ENCODE results near the gene EXD3.

Gene EXD3

DNA sequence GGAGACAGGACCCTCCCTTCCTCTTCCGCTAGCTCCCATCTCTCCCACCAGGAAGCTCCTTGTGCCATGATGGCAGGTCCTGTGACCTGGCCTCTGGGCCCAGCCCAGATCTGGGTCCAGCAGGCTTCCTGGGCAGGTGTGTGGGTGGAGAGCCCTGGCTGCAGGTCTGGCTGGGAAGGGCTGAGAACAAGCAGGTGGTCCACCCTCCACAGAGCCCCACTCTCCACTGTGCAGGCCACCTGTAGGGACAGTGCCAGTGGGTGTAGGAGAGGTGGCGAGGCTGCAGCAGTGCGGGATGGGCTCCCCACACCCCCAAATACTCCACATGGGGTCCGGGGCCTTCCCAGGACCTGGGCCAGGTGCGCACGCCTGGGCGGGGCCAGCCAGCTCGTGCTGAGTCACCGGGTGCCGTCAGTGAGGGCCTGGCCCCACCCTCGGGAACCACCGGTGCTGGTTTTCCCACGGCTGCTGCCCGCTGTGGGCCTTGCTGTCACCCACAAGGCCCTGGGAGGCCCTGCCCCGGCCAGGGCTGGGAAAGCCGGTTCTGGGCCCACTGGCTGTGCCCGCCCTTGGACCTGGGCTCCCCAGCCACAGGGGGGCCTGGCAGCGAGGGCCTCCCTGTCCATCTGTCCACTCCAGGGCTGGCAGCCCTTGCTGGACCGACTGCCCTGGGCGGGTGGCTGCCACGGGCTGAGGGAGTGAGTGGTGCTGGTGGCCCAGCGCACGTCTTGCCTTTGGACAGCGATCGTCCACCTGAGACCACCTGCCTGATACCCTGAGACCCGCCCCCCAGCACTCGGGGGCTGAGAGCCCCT is 111.6 kb downstream of the EXD3 start:
- no peaks in the 10 kb centered on the region for H3K36me3 Mint-ChIP-seq
- no peaks in the 10 kb centered on the region for H3K4me1 Mint-ChIP-seq (ENCODE audit: low read depth)
- H3K27ac Mint-ChIP-seq, result no peak overlapping the region
- H3K9me3 Mint-ChIP-seq (ENCODE audit: low read depth), result no peaks in the 10 kb centered on the region
- H3K27me3 Mint-ChIP-seq, result no peaks in the 10 kb centered on the region
- H3K4me3 Mint-ChIP-seq, result no peak overlapping the region

DNA sequence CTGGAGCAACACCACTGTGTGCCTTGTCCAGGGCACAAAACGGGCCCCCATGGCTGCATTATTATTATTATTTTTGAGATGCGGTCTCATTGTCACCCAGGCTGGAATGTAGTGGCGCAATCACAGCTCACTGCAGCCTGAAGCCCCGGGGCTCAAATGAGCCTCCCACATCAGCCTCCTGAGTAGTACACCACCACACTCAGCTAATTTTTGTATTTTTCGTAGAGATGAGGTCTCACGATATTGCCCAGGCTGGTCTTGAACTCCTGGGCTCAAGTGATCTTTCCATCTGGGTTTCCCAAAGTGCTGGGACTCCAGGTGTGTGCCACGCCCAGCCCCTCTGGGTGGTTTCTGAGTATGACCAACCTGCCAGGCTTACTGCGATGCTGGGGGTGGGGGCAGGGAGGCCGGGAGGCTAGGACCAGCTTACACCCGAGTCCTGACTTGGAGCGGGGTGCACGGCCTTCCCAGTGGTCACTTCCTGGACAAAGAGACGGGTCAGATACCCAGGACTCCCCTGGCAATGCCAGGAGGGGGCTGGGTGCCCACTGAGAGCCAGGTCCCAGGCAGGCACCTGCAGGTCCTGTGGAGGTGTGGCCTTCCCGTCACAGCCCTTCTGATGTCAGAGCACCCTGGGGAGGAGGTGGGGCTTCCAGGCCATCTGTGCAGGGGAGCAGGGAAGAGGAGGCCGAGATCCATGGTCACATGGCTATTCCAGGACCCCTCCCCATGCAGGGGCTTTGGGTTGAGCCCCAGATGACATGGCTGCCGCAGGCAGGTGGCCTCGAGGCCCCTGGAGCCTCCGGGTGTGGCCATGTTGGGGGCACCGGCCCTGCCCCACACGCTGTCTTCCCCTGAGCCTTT is 112.5 kb downstream of the EXD3 start:
- no peak overlapping the region for H3K27ac Mint-ChIP-seq

GRCh38 chr9:137309368-137310188 is 113.4 kb downstream of the EXD3 start:
- H3K27me3 Mint-ChIP-seq, result no peaks in the 10 kb centered on the region
- peaks cover 4% of the 10 kb centered on the region for H3K4me1 Mint-ChIP-seq (ENCODE audit: low read depth)
- H3K9me3 Mint-ChIP-seq (ENCODE audit: low read depth), result no peaks in the 10 kb centered on the region
- H3K36me3 Mint-ChIP-seq, result no peaks in the 10 kb centered on the region
- H3K4me3 Mint-ChIP-seq, result no peak overlapping the region
- H3K27ac Mint-ChIP-seq, result no peak overlapping the region

More for the DNA sequence above, 112.5 kb downstream of the EXD3 start:
- Mint-ChIP-seq H3K27me3 (no peaks in the 10 kb centered on the region), H3K4me3 (no peak overlapping the region), H3K4me1 (ENCODE audit: low read depth) (peaks cover 2% of the 10 kb centered on the region), H3K9me3 (ENCODE audit: low read depth) (no peaks in the 10 kb centered on the region), H3K36me3 (no peaks in the 10 kb centered on the region)

DNA sequence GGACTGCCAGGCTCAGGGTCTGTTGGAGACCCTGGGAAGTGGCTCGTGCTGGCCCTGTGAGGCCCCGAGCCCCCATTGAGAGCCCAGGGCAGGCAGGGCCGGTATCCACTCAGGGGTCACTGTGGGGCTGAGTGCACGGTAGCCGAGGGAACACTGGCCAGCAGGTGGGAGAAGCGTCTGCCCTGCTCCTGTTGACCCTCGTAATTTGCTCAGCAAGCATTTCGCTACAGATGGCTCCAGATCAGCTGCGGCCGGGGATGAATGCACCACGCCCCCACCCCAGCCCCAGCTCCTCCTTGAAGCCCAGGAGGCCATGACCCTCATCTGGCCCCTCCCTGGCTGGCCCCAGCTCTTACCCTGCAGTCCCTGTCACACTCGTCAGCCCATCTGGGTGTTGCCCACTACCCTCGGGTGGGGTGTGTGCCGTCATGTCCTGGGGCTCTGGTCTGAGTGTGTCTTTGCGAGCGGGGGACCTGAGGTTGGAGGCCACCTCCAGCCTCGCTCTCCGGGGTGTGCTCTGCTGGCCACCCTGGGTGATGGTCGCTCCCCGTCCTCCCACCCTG is 114.8 kb downstream of the EXD3 start:
- Mint-ChIP-seq H3K4me3 (no peak overlapping the region), H3K27ac (no peak overlapping the region), H3K4me1 (ENCODE audit: low read depth) (peaks cover 6% of the 10 kb centered on the region), H3K36me3 (no peaks in the 10 kb centered on the region), H3K27me3 (no peaks in the 10 kb centered on the region), H3K9me3 (ENCODE audit: low read depth) (no peaks in the 10 kb centered on the region)

DNA sequence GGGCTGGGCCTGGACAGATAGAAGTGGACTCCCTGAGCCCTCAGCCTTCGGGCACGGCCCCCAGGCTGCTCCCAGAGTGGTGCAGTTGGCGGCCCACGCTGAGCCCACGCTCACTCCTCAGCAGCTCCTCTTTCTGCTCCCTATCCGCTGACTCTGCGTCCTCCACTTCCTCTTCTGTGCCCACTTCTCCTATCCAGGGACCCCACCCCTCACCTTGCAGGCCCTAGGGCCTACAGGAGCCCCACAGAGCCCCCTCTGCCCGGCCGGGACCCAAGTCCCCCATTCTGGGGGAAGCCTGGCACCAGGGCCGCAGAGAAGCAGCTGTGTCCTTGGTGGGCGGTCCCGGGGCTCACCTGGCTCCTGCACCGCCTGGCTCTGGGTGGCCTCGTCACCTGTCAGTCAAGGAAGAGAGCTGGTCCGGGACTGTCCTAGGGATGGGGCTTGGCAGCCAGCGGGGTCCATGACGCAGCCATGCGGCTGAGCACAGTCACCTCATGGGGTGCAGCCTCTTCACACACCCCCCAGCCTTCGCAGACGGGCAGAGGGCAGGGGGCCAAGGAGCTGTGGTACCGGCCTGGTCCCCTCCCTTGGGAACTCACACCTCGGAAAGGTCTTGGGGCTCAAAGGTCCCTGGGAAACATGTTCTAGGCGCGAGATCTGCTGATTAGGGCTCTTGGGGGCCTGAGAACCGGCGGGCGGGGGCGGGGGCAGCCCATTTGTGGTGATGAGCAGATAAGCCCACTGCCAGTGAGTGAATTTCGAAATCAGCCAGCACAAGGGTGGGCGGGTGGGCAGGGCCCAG is 115.5 kb downstream of the EXD3 start:
- no peak overlapping the region for H3K4me3 Mint-ChIP-seq
- H3K27ac Mint-ChIP-seq, result no peak overlapping the region
- H3K4me1 Mint-ChIP-seq (ENCODE audit: low read depth), result peaks cover 6% of the 10 kb centered on the region
- no peaks in the 10 kb centered on the region for H3K27me3 Mint-ChIP-seq
- no peaks in the 10 kb centered on the region for H3K36me3 Mint-ChIP-seq
- no peaks in the 10 kb centered on the region for H3K9me3 Mint-ChIP-seq (ENCODE audit: low read depth)

DNA sequence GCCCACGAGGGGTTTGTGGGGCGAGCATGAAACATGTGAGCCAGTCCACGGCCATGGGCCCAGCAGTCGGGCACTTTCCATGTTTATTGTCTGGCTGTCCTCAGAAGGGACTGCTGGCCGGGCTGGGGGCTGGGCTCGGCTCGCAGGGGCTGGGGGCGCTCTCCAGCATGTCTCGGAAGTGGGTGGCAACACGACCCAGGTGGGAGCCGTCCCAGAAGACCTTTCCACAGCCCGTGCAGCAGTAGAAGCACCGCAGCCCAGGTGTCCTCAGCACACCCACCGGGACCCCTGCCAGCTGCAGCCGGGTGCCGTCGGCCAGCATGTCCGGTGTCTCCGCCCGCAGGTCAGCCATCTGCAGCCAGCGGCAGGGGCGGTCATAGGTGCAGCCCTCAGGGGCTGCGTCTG is 116.1 kb downstream of the EXD3 start:
- Mint-ChIP-seq H3K4me1 (ENCODE audit: low read depth) (peaks cover 6% of the 10 kb centered on the region), H3K9me3 (ENCODE audit: low read depth) (no peaks in the 10 kb centered on the region), H3K4me3 (no peak overlapping the region), H3K27ac (no peak overlapping the region), H3K27me3 (no peaks in the 10 kb centered on the region), H3K36me3 (no peaks in the 10 kb centered on the region)

- H3K27me3 Mint-ChIP-seq, result no peaks in the 10 kb centered on the region
- H3K4me1 Mint-ChIP-seq (ENCODE audit: low read depth), result peaks cover 6% of the 10 kb centered on the region
- H3K36me3 Mint-ChIP-seq, result no peaks in the 10 kb centered on the region
- no peak overlapping the region for H3K4me3 Mint-ChIP-seq
- H3K9me3 Mint-ChIP-seq (ENCODE audit: low read depth), result no peaks in the 10 kb centered on the region
- H3K27ac Mint-ChIP-seq, result no peak overlapping the region
These were observed 116.7 kb downstream of the EXD3 start for GRCh38 chr9:137306066-137306849.

DNA sequence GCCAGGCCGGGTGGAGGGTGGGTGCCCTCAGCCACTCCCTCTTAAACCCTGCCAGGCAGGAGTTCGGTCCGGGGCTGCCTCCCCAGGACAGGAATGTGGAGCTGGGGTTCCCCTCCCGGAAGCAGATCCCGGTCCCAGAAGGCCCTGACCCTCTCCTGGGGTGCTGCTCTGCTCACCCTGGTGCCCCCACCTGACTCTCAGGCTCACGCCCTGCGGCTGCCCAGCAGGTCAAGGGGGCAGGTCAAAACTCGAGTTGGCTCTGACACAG is 117.2 kb downstream of the EXD3 start:
- no peaks in the 10 kb centered on the region for H3K9me3 Mint-ChIP-seq (ENCODE audit: low read depth)
- peaks cover 8% of the 10 kb centered on the region for H3K4me1 Mint-ChIP-seq (ENCODE audit: low read depth)
- no peak overlapping the region for H3K27ac Mint-ChIP-seq
- no peaks in the 10 kb centered on the region for H3K36me3 Mint-ChIP-seq
- peak overlapping the region; percentile 17 for H3K4me3 Mint-ChIP-seq
- H3K27me3 Mint-ChIP-seq, result peaks cover 1% of the 10 kb centered on the region

- no peak overlapping the region for H3K27ac Mint-ChIP-seq
- H3K4me3 Mint-ChIP-seq, result peak overlapping the region; percentile 17
- no peaks in the 10 kb centered on the region for H3K36me3 Mint-ChIP-seq
- H3K9me3 Mint-ChIP-seq (ENCODE audit: low read depth), result no peaks in the 10 kb centered on the region
- peaks cover 2% of the 10 kb centered on the region for H3K27me3 Mint-ChIP-seq
- H3K4me1 Mint-ChIP-seq (ENCODE audit: low read depth), result peaks cover 9% of the 10 kb centered on the region
These were observed 117.7 kb downstream of the EXD3 start for GRCh38 chr9:137305060-137305797.

GRCh38 chr9:137304383-137305059 is 118.4 kb downstream of the EXD3 start:
- Mint-ChIP-seq H3K9me3 (ENCODE audit: low read depth) (no peaks in the 10 kb centered on the region), H3K36me3 (no peaks in the 10 kb centered on the region), H3K27me3 (peaks cover 3% of the 10 kb centered on the region), H3K4me1 (ENCODE audit: low read depth) (peaks cover 13% of the 10 kb centered on the region), H3K4me3 (no peak overlapping the region), H3K27ac (no peak overlapping the region)

GRCh38 chr9:137303893-137304382 is 119.0 kb downstream of the EXD3 start:
- H3K36me3 Mint-ChIP-seq, result no peaks in the 10 kb centered on the region
- H3K9me3 Mint-ChIP-seq (ENCODE audit: low read depth), result no peaks in the 10 kb centered on the region
- H3K27ac Mint-ChIP-seq, result no peak overlapping the region
- peaks cover 3% of the 10 kb centered on the region for H3K27me3 Mint-ChIP-seq
- H3K4me3 Mint-ChIP-seq, result no peak overlapping the region
- peaks cover 13% of the 10 kb centered on the region for H3K4me1 Mint-ChIP-seq (ENCODE audit: low read depth)

GRCh38 chr9:137303151-137303892 is 119.6 kb downstream of the EXD3 start:
- H3K4me1 Mint-ChIP-seq (ENCODE audit: low read depth), result peaks cover 13% of the 10 kb centered on the region
- no peaks in the 10 kb centered on the region for H3K36me3 Mint-ChIP-seq
- H3K27me3 Mint-ChIP-seq, result peaks cover 3% of the 10 kb centered on the region
- H3K27ac Mint-ChIP-seq, result no peak overlapping the region
- no peaks in the 10 kb centered on the region for H3K9me3 Mint-ChIP-seq (ENCODE audit: low read depth)
- H3K4me3 Mint-ChIP-seq, result peak overlapping the region; percentile 44
